Raji (cell line): ENCODE results near the gene SOD1.

ENCODE experiments used
- POLR2A ChIP-seq: IDR thresholded peaks from 2 replicates; pipeline ENCODE4 v1.6.1; 2011; ENCODE audit warnings: low read depth, low read length, control low read depth; ENCODE audit not compliant: insufficient read depth

The SOD1 gene

GRCh38 chr21:31706562-31706961 is 47.1 kb downstream of the SOD1 start:
- no peak for TF ChIP-seq POLR2A

- TF ChIP-seq POLR2A: no peak
Observed at GRCh38 chr21:31707499-31707898, 48.0 kb downstream of the SOD1 start.

- TF ChIP-seq POLR2A: no peak
Observed at GRCh38 chr21:31708541-31708940, 49.0 kb downstream of the SOD1 start.

DNA sequence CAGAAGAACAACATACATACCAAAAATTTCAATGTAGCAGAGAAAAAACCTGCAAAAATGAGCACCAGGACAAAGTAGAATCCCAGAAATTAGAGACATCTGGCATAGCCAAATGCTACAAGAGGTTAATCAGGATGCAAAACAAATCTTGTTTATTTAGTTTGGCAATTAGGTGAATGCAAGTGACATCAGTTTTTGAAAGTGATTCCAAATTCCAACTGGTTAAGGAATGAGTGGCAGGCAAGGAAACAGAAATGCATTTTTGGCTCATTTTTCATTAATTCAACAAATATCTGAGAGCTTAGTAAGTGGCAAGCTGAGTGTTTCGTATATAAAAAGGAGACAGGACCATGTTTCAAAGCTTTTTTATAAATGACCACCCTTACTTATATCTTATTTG is 51.1 kb downstream of the SOD1 start:
- no peak for TF ChIP-seq POLR2A

DNA sequence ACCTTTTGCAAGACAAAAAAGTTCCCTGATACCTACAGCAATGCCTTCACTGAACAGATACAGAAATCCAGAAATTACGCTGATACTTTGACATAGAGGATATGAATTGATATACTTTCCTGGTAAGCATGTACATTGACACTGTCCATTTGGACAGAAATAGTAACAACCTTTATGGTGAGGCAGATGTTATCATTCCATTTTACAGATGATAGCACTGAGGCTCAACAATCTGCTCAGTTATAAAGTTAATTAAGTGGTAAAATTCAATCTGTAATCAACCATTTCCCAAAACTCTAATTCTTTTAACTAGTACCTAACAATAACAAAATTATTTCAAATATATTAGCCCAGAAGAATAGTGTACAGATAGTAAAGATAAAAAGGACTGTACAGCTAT is 51.8 kb downstream of the SOD1 start:
- TF ChIP-seq POLR2A: no peak

GRCh38 chr21:31711745-31712285 is 52.3 kb downstream of the SOD1 start:
- no peak for TF ChIP-seq POLR2A

DNA sequence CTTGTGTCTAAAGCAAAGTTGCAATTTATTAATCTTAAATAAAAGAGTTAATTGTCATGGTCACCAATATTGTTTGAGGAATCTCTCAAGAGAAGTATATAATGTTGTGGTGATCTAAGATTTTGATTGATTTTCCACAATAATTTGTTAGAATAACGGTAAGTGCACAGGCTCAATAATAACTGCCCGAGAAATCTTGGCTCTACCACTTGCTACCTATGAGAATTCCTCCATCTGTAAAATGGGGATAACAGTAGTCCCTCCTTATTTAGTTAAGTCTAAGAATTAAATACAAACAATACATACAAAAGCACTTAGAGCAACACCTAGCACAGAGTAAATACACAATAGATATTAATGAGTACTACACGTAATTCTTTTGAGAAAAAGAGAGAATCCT is 53.6 kb downstream of the SOD1 start:
- no peak for TF ChIP-seq POLR2A

- TF ChIP-seq POLR2A: no peak
Observed at GRCh38 chr21:31713973-31714740, 54.7 kb downstream of the SOD1 start.

GRCh38 chr21:31714741-31715365 is 55.4 kb downstream of the SOD1 start:
- no peak for TF ChIP-seq POLR2A

- TF ChIP-seq POLR2A: no peak
Observed at GRCh38 chr21:31716106-31716505, 56.6 kb downstream of the SOD1 start.
